ENCODE data around the gene MZF1.

The MZF1 gene

DNA sequence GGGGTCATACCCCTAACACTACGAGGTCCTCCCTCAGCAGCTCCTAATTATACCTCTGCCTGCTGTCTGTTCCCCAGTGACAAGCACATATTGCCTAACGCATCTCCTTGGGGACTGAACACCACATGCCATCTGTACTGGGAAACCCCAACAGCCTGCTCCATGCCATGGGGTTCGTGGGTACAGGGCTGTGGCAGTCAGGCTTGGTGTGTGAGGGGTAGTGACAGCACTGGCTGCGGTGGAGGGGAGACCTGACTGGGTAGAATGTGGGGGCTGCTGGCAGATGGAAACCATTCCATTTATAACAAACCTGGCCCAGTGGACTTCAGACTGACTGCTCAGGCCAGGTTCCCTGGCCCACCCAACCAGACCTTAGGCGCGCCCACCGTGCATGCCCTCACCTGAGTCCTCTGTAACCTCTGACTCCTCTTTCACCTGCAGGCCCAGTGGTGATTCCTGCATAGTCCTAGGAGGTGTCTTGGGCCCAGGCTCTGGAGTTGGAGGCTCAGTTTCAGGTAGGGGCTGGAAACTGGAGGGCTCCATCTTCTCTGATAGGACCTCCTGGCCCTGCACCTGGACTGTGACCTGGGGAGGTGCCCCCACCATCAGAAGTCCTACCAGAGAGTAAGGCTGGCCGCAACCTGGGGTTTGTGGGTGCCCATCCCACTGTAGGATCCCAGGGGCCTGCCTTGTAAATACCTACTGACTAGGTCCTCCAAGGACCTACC, 3.0 kb downstream of the MZF1 start:
- DNase-seq: no peak

DNA sequence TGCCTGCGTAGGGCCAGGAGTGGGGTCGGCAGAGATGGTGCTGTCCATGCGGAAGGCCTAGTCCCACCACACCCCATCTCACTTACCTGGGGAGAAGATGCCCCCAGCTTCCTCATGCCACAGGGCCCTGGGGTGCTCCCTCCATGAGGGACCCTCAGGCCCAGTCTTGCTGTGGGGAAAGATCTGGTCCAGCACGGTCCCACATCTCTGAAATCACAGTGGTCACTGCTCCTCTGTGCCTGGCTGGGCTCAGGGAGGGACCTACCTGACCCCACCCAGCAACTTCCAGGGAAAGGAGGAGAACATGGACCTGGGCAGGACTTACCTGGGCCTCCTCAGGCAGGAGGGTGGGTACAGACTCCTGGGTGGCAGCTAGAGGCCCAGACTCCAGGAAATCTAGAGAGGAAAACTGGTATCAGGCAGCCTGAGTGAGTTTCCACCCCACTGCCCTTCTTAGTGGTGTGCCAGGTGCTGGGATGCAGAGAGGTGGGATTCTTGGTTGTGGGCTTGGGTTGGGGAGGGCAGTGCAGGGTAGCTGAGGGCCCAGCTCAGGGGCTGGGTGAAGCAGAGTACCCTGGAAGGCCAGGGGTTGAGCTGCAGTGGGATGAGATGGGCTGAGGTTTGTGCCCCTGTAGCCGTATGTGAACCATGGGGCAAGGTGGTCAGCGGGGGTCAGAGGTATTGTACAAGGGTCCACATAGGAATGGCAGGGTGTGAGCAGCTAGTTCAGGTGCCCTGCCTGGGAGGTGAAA, 3.8 kb downstream of the MZF1 start:
- no peak for DNase-seq

GRCh38 chr19:58568453-58569130, 4.5 kb downstream of the MZF1 start:
- DNase-seq: no peak

DNA sequence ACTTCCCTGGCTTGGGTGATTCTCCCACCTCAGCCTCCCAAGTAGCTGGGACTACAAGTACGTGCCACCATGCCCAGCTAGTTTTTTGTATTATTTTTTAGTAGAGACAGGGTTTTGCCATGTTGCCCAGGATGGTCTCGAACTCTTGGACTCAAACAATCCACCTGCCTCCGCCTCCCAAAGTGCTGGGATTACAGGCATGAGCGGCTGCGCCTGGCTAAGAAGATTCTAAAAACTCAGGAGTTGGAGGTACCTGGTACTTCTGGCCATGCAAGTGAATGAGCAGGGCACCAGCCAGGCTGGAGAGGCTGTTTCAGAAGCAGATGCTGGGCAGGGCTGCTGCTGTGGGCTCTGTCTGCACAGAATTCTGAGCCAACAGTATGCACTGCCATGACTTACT, 6.1 kb downstream of the MZF1 start:
- DNase-seq: no peak

DNA sequence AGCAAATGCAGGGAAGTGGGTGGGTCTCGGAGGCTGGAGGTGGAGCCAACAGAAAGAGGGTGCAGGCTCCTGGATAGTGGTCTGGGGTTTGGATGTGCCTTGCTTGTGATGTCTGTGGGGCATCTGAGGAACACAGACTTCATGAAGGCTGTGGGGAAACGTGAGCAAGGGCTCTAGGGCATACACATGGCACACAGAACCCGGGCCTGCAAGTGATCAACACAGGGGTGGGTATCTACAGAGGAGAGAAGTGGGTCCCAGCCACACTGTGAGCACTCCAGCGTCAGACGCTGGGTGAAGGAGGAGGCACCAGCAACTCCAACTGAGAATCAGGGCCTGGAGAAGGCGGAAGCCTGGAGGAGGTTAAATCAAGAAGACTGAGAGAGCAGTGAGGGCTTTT, 9.3 kb downstream of the MZF1 start:
- DNase-seq: no peak

DNA sequence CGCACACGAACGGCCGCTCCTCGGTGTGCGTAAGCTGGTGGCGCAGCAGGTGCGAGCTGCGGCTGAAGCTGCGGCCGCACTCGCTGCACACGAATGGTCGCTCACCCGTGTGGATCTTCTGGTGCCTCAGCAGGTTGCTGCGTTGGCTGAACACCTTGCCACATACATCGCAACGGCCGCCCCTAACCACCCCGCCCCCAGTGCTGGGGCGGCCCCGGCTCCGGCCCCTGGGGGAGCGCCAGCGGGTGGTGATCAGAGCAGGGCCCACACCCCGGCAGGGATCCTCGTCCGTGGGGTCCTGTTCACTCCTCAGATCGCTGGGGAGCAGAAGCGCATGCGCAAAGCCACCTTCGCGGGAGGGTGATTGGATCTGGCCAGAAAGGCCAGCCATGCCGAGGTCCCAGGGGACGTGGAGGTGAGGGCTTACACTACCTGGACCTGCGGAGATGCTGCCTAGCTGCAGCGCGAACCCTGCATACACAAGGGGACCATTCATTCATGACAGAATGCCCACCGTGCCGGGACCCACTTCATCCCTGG, 10.0 kb downstream of the MZF1 start:
- DNase-seq: no peak

DNA sequence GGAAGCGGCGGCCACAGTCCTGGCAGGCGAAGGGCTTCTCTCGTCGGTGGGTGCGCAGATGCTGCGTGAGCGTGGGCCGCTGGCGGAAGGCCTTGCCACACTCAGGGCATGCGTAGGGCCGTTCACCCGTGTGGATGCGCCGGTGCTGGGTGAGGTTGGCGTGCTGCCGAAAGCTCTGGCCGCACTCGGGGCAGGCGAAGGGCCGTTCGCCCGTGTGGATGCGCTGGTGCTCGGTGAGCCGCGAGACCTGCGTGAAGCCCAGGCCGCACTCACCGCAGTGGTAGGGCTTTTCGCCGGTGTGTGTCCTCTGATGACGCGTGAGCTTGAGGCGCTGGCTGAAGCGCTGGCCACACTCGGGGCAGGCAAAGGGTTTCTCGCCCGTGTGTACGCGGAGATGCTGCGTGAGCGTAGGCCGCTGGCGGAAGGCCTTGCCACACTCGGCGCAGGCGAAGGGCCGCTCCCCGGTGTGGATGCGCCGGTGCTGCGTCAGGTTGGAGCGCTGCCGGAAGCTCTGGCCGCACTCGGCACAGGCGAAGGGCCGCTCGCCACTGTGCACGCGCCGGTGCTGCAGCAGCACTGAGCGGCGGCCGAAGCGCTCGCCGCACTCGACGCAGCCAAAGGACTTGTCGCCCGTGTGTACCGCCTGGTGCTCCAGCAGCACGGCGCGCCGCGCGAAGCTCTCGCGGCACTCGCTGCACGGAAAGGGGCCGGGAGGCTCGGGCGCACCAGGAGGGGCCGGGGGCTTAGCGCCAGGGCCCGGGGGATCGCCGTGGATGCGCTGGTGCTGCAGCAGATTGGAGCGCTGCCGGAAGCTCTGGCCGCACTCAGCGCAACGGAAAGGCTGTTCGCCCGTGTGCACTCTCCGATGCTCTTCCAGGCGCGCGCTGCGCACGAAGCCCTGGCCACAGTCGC, 10.8 kb downstream of the MZF1 start:
- DNase-seq: peak; percentile 40

DNA sequence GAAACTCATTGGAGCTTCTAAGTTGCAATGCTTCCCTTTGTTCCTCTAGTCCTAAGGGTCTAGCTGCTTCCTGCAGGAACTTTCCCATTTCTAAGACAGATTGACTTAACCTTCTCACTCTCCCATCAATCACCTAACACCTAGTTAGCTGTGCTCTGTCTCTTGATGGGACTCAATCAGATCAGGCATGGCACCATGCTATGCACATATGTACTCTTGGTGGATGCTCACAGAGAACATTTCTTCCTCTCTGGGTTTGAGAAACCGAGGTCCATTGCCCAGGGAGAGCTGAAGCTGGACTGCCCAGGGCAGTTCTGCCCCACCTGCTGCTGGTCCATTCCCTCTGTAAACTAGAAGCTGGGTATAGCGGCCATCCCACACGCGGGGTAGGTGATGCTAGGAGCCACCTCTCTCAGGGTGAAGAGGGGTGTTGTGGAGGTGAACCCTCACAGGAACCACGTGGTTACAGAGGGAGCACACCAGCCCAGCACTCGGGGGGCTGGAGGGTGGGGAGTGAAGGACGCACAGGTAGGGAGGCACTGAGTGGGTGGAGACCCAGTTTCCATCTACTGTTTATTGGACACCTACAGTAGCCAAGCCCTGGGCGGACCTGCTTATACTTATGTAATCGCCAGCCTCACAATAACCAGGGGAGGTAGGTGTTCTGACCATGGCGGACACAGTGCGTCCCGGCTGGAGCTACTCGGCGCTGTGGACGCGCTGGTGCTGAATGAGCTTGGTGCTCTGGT, 11.6 kb downstream of the MZF1 start:
- DNase-seq: no peak

DNA sequence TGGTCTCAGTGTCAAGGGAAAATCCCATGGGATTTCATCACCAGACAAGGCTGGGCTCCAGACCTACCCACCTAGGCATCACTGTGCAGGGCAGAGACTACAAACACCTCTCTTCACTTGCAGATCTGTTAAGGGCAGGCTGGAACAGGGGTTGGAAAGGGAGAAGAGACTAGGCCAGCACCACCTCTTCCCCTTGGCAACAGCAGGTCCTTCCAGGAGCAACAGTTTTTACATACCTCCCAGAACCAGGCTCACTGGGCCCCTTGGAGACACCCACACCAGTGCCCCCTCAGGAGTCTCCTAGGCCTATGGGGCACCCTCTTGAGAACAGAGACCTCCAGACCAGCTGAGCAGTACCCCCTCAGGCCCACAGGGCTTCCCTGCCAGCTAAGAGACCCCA, 12.2 kb downstream of the MZF1 start:
- DNase-seq: no peak

DNA sequence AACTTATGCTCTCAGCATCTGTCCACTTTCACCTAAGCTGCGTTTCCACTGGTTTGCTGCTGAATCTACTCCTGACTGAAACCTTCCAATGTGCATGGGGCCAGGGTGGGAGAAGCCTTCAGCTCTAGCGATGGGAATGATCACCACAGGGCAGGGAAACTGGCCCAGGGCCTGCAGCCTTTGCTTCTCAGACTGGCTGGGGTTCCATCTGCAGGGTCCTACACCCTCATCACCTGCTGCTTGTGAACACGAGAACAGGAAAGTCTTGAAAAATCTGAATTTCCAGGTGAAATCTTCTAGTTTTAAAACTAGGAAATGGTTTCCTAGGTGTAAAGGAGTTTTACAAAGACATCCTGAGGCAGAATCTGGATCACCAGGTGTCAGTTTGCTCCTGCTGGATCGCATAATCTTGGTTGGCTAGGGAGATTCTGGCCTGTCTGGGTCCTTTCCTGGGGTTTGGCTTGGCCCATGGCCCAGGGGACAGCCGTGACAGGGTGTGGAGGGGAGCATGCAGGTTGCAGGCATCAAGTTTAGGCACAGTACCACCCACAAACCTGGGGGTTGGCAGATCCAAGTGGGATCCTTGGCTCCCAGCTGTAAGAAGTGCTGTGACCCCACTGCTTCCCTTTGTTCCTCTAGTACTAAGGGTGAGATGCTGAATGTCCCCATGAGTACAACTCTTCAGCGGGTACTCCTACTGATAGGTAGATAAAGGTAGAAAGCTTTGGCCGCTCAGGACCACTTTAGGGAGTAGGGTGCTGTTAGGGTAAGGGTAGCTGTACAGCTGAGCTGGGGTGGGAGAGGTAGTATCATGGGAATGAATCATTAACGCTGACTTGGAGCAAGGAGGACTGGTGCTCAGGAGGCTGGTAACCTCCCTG, 12.9 kb downstream of the MZF1 start:
- DNase-seq: no peak

- peak; percentile 67 for DNase-seq
Measured at GRCh38 chr19:58559275-58560006, 13.7 kb downstream of the MZF1 start.

DNA sequence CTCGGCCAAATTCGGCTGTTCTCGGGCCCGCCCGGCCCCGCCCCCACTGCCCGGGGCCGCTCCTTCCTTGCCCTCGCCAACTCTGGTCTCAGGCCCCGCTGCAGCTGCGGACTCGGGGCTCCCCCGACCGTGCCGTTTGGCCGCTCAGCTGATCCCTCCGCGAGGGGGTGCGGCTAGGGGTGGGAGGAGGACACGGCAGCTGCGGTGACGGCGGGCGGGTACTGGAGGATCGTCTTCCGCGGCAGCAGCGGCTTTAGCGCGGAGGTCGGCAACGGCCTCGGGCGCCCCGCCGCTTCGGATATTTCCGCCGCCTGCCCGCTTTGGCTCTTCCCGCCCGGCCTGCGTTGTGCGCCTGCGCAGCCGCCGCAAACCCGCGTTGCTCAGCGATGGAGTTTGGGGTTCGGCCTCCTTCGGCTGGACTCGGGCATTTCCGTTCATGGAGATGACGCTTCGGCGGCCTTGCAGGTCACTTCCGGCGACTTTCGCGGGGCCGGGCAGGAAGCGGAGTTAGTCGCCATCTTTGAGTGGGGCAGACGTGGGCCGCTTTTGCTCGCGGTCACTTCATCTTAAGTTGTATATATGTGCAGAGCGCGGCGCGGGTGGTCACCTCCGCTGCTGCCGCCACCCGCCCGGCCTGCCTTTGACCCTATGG, 14.4 kb downstream of the MZF1 start:
- DNase-seq: peak; percentile 99

DNA sequence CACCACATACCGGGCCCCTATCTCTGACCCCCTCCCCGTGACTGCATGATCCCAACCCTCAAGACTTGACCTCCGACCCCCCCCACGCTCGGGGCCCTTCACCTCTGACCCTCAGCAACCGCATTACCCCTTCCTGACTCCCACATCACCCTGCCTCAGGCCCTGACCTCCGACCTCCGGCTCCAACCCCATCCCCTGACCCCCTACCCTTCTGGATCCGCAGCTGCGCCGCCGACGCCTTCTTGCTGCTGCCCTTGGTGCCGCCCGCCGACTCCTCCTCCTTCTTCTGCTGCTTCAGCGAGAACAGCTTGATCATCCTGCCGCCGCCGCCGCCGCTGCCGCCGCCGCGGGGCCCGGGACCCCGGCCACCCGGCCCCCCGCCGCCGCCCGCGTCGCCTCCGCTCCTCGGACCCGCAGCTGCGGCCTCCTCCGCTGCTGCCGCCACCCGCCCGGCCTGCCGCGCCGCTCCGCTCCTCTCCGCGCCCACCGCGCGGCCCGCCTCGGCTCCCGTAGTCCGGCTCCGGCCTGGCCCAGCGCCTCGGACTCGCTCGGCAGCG, 15.0 kb downstream of the MZF1 start, which contains the start of gene UBE2M:
Gene UBE2M, minus strand, starts transcription at position 546 of the 557 bp plus-strand sequence. Its CDS starts 230 bp downstream, at position 316.
- DNase-seq: peak; percentile 71

- no peak for DNase-seq
Measured at GRCh38 chr19:58557221-58558065, 15.7 kb downstream of the MZF1 start.

DNA sequence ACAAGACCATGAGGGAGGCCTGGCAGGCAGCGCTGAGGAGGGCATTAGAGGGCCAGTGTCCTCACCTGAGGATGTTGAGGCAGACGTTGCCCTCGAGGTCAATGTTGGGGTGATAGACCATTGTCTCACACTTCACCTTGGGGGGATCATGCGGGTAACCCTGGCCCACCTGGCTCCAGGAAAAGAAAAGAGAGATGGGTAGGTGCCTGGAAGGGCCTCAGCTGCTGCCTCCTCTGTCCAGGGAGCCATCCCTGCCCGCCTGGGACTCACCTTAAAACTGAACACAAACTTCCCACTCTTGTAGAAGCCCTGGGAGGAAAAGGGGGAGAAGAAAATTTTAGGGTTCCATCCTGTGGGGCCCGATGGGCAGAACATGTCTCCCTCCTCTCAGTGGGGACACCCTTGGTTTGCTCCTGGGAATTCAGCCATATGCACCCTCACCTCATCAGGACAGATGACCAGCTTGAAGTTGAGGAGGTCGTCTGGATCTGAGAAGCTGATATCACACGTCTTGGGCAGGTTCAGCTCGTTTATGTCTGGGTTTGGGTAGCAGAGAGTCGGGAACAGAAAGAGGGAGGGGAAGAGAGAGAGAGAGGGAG, 16.4 kb downstream of the MZF1 start:
- no peak for DNase-seq

DNA sequence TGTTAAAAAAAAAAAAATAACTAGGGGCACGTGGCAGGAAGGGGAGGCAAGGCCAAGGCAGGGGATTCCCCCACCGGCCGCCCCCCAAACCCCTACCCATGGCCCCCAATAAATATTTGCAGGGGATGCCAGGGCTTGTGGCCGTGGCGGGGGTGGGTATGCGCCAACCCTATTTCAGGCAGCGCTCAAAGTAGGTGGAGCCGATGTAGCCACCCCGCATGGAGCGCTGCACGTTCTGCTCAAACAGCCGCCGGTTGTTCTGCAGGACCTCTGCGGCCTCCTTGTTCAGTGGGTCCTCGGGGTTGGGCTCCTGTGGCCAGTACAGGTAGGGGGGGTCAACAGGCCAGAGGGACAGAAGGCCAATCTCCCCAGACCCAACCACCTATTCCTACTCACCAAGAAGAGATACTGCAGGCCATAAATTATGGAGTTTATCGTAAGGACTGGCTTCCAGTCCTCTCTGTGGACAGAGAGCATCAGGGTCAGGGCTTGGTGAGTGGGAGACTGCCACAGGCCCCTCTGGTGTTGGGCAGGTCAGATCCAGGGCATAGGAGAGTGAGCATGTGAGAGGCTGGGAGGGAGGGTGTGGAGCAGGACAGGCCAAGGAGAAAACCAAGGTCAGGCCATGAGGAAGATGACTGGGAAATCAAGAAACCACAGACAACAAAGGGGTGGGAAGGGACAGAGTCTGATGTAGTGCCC, 17.1 kb downstream of the MZF1 start:
- DNase-seq: no peak

- DNase-seq: no peak
Measured at GRCh38 chr19:58555369-58555885, 17.7 kb downstream of the MZF1 start.
